Smooth muscle cell (in vitro differentiated cells): ENCODE results near the gene EYS. TPM values are rescaled to one million over a fixed set of nuclear protein-coding genes. Genes with fewer than 3 reads are reported as not detected.
"Not testable (repeated sequence)": the region's sequence is repeated elsewhere in the genome, so short reads cannot be mapped to it uniquely, and the experiment has no call there.

Experiments used
- DNase-seq: peaks from one replicate; lab custom pipeline; 2025; ENCODE audit not compliant: unreplicated experiment; lab: John Stamatoyannopoulos, UW
- H2AFZ ChIP-seq: fragments of 200-600 bp; sonication (generic); 2 replicates; pipeline ENCODE4 v1.6.0; 2016; ENCODE audit warnings: antibody characterized with exemption, low read depth, mild to moderate bottlenecking
- H3F3A ChIP-seq: fragments of 200-600 bp; sonication (generic); 2 replicates; pipeline ENCODE4 v1.6.0; 2017; ENCODE audit warnings: antibody characterized with exemption, low read depth
- H3K27ac ChIP-seq: fragments of 200-600 bp; sonication (generic); 2 replicates; pipeline ENCODE4 v1.5.1; 2016; ENCODE audit warnings: low read depth, mild to moderate bottlenecking
- H3K27me3 ChIP-seq: fragments of 200-600 bp; sonication (generic); 2 replicates; pipeline ENCODE4 v1.6.1; 2016; ENCODE audit warnings: low read depth, mild to moderate bottlenecking
- H3K36me3 ChIP-seq: fragments of 200-600 bp; sonication (generic); 2 replicates; pipeline ENCODE4 v1.5.1; 2016; ENCODE audit warnings: low read depth
- H3K4me1 ChIP-seq: fragments of 200-600 bp; sonication (generic); 2 replicates; pipeline ENCODE4 v1.5.1; 2016; ENCODE audit warnings: low read depth
- H3K4me2 ChIP-seq: fragments of 200-600 bp; sonication (generic); 2 replicates; pipeline ENCODE4 v1.6.0; 2016; ENCODE audit warnings: mild to moderate bottlenecking
- H3K4me3 ChIP-seq: fragments of 200-600 bp; sonication (generic); 2 replicates; pipeline ENCODE4 v1.5.1; 2016; ENCODE audit warnings: mild to moderate bottlenecking
- H3K79me2 ChIP-seq: fragments of 200-600 bp; sonication (generic); 2 replicates; pipeline ENCODE4 v1.6.0; 2016; ENCODE audit warnings: low read depth, mild to moderate bottlenecking
- H3K9ac ChIP-seq: fragments of 200-600 bp; sonication (generic); 2 replicates; pipeline ENCODE4 v1.6.0; 2016; ENCODE audit warnings: low read depth
- H3K9me3 ChIP-seq: fragments of 200-600 bp; sonication (generic); replicated peaks from 2 replicates; pipeline ENCODE4 v1.5.1; 2016; ENCODE audit warnings: low read depth
- H4K20me1 ChIP-seq: fragments of 200-600 bp; sonication (generic); 2 replicates; pipeline ENCODE4 v1.6.0; 2016; ENCODE audit warnings: low read depth
- WGBS: methylation state at CpG from one replicate; pipeline ENCODE4 v1.1.7; 2016; ENCODE audit warnings: low lambda C conversion rate; 5-methylcytosine and 5-hydroxymethylcytosine counted together
- polyA plus RNA-seq: library from polyadenylated mRNA; unstranded; fragments of >200 nt; fragmentation: Nextera tagmentation; extraction: Ambion mirVana; gene quantifications from 2 replicates; pipeline ENCODE4 v1.2.1, GENCODE V29; 2016
- total RNA-seq: library from RNA; depleted of rRNA; stranded (reverse); fragments of >200 nt; gene quantifications from 2 replicates; pipeline ENCODE4 v1.2.3, GENCODE V29; 2014
- TF ChIP-seq, protein P1 (sequence below): fragments of 200-600 bp; sonication (generic); IDR thresholded peaks from 2 replicates; pipeline ENCODE4 v1.5.1; 2017; ENCODE audit warnings: borderline replicate concordance, mild to moderate bottlenecking, antibody characterized with exemption; ENCODE audit not compliant: insufficient read depth, poor library complexity, severe bottlenecking

EYS gene
- total and polyA plus RNA-seq, 2 experiments from 2014 or later: 0.07 to 0.18 TPM

DNA sequence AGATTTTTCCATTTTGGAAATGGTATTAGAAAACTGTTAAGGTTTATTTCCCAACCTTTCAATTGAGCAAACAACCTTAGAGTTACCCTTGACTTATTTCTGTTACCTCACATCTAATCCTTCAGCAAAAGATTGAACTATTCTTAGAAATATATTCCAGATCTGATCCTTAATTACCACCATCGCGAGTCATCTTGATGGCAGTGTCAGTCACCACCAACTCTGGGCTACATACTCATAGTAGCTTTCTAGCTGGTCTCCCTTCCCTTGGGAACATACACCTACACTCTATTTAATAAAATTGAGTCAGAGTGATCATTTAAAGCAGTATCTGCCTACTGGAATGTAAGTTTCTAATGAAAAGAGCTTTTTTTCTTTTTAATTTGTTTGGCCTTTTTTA is 308.2 kb downstream of the EYS start:
- H3K36me3 ChIP-seq: no peaks in the 10 kb centered on the region
- no peak overlapping the region for H3K9ac ChIP-seq
- no peak for DNase-seq
- no peaks in the 10 kb centered on the region for H3K27me3 ChIP-seq
- H3K4me1 ChIP-seq: no peaks in the 10 kb centered on the region
- WGBS: 97% methylated on average over 2 of the region's 2 CpGs
- TF ChIP-seq, protein P1, sequence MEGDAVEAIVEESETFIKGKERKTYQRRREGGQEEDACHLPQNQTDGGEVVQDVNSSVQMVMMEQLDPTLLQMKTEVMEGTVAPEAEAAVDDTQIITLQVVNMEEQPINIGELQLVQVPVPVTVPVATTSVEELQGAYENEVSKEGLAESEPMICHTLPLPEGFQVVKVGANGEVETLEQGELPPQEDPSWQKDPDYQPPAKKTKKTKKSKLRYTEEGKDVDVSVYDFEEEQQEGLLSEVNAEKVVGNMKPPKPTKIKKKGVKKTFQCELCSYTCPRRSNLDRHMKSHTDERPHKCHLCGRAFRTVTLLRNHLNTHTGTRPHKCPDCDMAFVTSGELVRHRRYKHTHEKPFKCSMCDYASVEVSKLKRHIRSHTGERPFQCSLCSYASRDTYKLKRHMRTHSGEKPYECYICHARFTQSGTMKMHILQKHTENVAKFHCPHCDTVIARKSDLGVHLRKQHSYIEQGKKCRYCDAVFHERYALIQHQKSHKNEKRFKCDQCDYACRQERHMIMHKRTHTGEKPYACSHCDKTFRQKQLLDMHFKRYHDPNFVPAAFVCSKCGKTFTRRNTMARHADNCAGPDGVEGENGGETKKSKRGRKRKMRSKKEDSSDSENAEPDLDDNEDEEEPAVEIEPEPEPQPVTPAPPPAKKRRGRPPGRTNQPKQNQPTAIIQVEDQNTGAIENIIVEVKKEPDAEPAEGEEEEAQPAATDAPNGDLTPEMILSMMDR: no peak
- H3F3A ChIP-seq: no peaks in the 10 kb centered on the region
- H3K27ac ChIP-seq: no peak overlapping the region
- no peaks in the 10 kb centered on the region for H4K20me1 ChIP-seq
- no peak overlapping the region for H2AFZ ChIP-seq
- no peaks in the 10 kb centered on the region for H3K9me3 ChIP-seq
- no peaks in the 10 kb centered on the region for H3K79me2 ChIP-seq
- H3K4me3 ChIP-seq: no peak overlapping the region
- no peak overlapping the region for H3K4me2 ChIP-seq

DNA sequence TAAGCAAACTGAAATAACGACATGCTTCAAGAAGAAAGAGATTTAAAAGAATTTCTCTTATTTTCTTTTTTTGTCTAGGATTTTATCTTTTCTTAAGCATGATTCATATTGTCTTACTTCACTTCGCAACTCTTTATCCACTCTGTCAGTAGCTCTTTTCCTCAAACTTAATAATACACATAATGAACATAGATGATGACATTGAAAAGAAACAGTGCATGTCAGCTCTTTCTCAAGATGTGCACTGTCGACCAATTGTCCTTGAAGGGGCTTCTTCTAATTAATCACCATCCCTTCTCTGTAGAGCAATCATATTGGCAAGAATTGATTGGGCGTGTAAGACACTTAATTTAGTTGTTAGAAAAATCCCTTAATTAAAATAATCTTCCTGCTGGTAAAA is 356.5 kb downstream of the EYS start:
- Histone ChIP-seq H3K27ac (no peak overlapping the region), H3K4me3 (no peak overlapping the region), H3K79me2 (no peaks in the 10 kb centered on the region), H3K27me3 (no peaks in the 10 kb centered on the region), H3K9me3 (no peaks in the 10 kb centered on the region), H4K20me1 (no peaks in the 10 kb centered on the region), H3K4me2 (no peak overlapping the region), H2AFZ (no peak overlapping the region), H3K4me1 (no peaks in the 10 kb centered on the region), H3K9ac (no peak overlapping the region), H3F3A (no peaks in the 10 kb centered on the region), H3K36me3 (no peaks in the 10 kb centered on the region)
- no peak for DNase-seq
- 68% methylated on average over 4 of the region's 4 CpGs for WGBS
- TF ChIP-seq, protein P1: no peak

DNA sequence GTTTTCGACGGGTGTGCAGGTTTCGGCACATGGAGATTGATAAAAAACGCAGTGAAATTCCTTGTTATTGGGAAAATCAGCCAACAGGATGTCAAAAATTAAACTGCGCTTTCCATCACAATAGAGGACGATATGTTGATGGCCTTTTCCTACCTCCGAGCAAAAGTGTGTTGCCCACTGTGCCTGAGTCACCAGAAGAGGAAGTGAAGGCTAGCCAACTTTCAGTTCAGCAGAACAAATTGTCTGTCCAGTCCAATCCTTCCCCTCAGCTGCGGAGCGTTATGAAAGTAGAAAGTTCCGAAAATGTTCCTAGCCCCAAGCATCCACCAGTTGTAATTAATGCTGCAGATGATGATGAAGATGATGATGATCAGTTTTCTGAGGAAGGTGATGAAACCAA is 404.4 kb downstream of the EYS start:
- H3K79me2 ChIP-seq, DNase-seq, H4K20me1 ChIP-seq, H3F3A ChIP-seq, H3K27me3 ChIP-seq, H2AFZ ChIP-seq, H3K4me1 ChIP-seq, H3K4me2 ChIP-seq, H3K9ac ChIP-seq, H3K27ac ChIP-seq, H3K36me3 ChIP-seq, H3K9me3 ChIP-seq, H3K4me3 ChIP-seq: not testable (repeated sequence)
- 96% methylated on average over 10 of the region's 10 CpGs for WGBS

DNA sequence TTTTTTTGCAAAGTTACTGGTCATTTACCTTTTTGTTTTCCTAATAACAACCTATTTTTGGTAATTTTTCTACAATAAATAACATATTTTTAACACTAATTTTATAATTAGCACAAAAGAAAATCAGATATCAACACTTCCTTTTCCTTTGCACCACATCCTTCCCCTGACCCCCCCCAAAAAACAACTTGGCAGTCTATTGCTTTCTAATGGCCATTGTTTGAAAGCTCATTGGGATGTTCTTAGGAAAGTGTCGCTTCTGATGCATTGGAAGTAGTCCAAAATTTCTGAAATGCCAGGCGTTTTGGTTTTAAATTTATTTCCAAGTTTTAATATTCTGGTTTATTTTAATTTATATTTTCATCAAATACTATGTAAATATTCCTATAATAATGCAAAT is 407.8 kb downstream of the EYS start:
- H3K9ac ChIP-seq: no peak overlapping the region
- 88% methylated on average over 2 of the region's 2 CpGs for WGBS

More for the DNA sequence above, 407.8 kb downstream of the EYS start:
- Histone ChIP-seq H3K4me1 (no peaks in the 10 kb centered on the region), H3K36me3 (no peaks in the 10 kb centered on the region), H3K9me3 (no peaks in the 10 kb centered on the region), H4K20me1 (no peaks in the 10 kb centered on the region), H3K4me3 (no peak overlapping the region), H3K27me3 (no peaks in the 10 kb centered on the region), H3K79me2 (no peaks in the 10 kb centered on the region), H2AFZ (no peak overlapping the region), H3K27ac (no peak overlapping the region), H3F3A (no peaks in the 10 kb centered on the region), H3K4me2 (no peak overlapping the region)
- no peak for DNase-seq
- TF ChIP-seq, protein P1: no peak
